Ramos (cell line): ENCODE data around the gene UBR4.

Experiments used
- in situ Hi-C: fragments of 300-500 bp; cut with MboI; formaldehyde crosslinking; loops from one replicate; pipeline ENCODE4 v1.14.3; 2022; ENCODE audit warnings: low sequenced_read_pairs; ENCODE audit not compliant: unreplicated experiment

UBR4 gene

DNA sequence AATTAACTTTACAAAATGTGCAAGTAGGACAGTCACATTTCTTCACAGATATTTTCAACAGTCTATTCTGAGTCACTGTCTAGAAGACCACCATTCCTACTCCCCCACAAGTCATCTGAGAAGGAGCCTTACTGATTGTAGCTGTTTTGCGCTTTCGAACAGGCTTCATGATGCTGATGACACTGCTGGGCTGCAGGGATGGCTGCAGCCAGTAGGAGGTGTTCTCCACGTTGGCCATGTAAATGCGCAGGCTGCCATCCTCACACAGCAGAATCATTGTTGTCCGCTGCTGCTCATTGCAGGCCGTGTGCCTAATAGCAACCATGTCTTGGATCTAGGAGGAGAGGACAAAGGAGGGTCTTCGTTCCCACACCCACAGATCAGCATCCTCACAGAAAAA, 56.9 kb downstream of the UBR4 start:
- in situ Hi-C loops = no loop called here

DNA sequence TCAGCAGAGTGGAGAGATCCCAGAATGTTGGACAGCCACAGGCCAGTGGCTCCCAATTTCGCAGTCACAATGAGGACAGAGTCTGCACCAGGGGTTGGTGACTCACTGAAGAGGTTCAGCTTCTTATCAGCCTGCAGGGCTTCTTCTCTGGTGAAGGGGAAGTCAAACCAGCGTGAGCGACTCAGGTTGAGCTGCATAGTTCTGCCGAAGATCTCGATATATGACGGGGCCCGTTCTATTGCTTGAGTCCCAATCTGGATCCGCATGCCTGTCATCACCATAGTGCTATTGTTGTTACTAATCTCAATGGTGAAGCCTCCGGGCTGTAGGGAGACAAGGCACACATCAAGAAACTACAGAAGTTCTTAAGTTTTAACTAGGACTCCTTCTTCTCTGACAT, 58.5 kb downstream of the UBR4 start:
- in situ Hi-C loops = no loop called here

DNA sequence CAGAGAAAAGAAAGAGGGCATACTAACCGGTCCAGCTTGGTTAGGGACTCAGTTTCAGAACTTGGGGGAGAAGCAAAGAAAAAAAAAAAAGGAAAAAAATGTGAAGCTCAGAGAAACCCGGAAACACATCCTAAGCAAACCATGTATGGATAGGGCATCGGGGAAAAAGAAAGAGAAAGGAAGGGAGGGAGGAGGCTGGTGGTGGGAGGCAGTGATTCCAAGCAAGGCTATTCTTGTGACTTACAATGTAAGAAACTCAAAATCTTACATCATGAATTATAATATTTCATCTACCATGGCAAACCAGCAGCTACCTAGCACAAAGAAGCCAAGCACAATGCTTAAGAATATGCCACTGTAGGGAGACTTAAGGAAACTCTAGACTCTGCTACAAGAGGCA, 60.3 kb downstream of the UBR4 start:
- in situ Hi-C loops = no loop called here

DNA sequence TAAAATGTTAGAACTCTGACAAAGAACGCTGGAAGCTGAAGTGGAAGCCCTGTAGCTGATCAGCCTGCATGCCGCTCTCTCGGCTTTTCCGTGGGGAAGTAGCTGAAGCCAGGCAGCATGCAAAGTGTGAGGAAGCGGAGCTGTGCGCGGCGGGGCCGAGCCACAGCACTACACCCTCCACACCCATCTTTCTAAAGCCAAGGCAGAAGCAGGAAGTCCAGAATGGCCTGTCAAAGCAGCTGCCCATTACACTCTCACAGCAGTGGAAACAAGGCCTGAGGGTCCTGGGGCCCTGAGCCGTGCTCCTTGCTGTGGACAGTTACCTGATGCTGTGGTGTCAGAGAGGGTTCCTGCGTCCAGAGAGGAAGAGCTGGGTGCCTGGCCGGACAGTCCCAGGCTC, 69.6 kb downstream of the UBR4 start:
- in situ Hi-C loops = no loop called here

DNA sequence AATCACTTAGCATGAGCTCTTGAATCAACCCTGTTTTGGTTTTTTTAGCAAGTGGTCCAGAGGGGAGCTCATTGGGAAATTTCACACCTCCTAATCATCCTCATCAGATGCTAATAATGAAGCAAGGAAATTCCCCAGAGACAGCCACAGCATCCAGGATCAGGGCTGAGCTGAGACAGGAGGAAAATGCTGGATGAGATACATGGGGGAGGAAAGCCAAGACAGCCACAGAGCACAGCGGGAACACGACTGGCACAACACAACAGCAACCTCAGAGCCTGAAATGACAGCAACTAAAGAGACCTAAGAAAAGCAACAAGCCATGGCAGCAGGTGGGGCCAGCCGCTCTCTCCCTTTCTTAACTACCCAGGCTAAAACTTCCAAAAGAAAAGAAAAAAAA, 70.4 kb downstream of the UBR4 start:
- in situ Hi-C loops = no loop called here

DNA sequence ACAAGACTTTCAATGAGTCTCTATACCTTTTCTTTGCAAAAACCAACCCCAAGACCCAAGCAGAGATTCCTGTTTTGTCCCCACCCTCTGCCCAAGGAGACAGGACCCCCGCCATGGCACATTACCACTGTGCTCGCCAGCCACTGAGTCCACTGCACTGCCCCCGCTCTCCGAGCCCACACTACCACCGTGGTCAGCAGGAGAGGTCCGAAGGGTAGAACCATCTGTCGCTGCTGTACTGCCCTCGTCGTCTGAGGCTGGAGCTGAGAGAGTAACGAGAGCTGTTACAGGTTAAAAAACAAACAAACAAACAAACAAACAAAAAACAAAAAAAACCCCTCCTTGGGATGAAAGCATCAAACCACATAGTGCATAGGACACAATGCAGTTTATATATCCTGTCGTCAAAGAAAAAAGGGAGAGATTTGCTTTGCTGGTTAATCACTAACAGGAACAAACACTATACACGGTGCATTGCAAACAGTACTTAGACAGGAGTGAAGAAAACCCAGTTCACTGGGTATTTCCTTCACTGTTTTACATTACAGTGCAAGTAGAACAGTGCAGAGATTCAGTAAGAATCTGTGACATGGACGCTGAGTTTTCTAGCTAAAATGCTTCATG, 71.0 kb downstream of the UBR4 start:
- in situ Hi-C loops = no loop called here

DNA sequence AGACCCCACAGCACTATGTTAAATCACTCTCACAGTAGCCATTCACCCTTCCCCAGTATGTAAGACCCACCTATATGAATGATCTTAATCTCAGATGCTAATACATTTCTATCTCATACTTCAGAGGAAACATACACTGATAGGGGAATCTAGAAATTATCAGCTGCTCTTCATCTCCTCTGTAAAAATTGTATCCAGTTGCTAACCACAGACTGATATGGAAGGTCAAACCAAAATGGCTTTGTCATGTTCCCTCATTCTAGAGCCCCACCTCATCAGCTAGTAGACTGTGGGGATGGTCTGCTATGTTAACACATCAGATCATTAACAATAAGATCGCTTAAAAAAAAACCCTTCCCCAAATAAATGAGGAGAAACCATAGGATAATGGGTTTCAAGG, 71.7 kb downstream of the UBR4 start:
- in situ Hi-C loops = no loop called here

DNA sequence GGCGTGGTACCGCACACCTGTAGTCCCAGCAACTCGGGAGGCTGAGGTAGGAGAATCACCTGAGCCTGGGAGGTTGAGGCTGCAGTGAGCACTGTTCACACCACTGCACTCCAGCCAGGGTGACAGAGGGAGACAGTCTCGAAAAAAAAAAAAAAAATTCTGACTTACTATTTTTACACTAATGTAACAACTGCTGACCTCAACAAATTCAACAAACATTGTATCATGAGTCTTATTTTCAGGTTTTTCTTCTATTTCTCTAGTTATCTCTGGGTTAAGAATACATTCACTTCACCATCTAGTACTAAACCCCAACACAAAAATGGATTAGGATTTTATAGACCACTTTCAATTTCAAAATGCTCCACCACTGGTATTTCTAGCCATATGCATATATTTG, 72.9 kb downstream of the UBR4 start:
- in situ Hi-C loops = no loop called here

DNA sequence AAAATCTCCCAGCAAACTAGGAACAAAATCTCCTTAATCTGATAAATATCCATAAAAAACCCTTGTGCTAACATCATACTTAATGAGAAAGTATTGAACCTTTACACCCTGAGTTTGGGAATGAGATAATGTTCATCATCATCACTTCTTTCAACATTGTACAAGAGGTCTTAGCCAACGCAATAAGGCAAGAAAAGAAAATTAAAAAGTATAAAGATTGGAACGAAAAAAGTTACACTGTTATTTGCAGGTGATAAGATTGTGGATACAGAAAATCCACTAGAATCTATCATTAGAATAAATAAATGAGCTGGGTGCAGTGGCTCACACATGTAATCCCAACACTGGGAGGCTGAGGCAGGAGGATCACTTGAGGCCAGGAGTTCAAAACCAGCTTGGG, 76.7 kb downstream of the UBR4 start:
- in situ Hi-C loops = no loop called here

DNA sequence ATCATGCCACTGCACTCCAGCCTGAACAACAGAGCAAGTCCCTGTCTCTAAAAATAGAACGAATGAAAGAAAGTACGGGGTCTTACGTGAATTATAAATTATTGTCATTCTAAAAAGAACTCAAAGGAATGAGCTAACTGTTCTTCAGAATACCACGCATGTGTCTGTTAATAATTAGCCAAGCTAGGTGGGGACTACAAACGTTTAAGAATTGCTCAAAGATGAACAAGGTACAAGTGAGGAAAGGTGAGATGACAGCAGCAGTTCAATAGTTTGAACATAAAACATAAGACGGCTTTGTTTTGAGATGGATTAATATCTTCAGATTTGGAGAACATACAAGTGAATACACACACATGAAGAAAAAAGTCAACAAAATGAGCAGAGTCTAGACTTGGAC, 79.6 kb downstream of the UBR4 start:
- in situ Hi-C loops = no loop called here

DNA sequence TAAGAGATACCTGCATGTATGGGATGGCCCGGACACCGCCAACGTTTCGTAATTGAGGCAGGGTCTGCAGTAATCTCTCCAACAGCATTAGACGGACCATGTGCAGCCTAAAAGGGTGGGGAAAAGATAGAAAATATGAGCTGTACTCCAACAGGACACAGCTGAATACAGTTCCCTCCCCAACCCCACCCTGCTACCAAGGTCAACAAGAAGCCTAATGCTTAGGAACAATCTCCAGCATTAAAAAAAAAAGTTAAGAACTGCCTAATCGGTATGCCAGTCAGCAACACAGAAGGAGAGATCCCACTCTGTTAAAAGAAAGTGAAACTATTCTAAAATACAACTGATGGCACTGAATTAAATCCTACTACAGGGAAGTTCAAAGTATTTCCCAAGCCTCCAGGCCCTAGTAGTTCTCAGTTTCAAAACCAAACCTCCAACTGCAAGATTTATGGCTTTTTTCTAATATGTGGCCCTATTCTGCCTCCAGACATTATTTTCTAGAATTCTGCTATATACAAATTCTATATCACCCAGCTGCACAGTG, 81.0 kb downstream of the UBR4 start:
- in situ Hi-C loops = no loop called here

DNA sequence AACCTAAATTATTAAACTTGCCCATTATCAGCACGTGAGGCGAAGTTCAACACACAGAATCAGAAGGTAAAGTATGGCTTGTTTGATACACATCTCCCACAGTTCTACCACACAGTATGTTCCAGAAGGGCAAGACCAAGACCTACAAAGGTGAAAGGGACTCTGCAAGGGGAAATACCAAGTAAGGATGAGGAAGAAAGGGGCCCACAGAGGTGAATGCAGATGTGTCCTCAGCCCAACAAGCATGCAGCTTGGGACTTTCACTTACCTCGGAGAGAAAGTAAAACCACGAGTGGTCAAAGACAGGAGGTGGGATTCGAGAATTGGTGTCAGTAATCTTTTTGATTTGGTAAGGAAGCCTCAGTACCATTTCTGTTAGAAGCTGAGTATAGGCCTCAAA, 85.8 kb downstream of the UBR4 start:
- in situ Hi-C loops = no loop called here

DNA sequence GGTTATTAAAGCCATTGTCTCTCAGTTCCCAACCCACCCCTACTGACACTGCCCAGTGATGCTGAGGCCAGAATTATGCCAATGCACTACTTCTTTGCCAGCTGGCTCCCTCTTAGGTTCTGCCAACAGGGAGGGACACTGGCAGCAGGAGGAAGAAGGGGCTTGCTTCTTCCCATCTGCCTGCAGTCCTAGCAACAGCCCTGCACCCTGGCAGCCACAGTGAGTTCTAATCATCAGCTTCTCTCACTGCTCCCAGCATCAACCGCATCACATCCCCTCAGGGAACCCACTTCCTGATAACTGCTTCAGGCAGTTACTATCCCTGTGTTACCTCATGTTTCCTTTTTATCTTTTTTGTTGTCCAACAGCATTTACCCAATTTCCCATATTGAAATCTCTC, 86.2 kb downstream of the UBR4 start:
- in situ Hi-C loops = no loop called here

DNA sequence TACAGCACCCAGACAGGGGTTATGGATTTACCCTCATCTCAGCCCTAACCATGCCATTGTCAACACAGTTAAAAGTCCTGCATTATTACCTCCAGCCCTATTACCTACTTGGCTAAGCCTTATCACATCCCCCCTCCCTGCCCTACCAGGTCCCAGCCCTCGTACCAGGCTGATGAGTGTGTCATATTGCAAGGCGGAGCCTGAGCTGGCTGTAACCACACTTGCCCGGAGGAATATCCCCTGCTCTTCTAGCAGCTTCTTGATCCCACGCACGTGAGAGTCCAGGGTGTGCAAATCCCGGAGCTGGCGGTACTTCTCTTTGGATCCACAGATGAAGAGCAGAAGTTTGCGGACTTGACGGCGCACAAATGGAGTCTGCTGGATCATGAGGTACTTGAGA, 87.4 kb downstream of the UBR4 start:
- in situ Hi-C loops = no loop called here

DNA sequence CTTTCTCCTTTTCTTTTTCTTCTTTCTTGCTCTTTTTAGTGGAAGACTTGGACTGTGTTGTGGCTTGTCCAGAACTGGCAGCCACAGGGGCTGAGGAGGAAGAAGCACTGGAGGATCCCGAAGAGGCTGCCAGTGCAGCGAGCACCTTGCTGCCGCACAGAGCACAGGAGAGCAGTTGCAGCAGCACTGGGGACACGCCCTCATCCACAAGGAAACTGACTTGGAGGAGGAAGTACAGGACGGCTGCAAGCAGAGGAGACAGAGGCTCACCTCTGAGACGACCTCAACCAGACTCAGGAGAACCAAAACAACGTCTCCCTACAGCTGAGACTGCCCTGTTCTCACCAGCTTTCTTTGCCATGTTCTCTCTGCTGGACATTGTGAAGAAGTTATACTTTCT, 88.9 kb downstream of the UBR4 start:
- in situ Hi-C loops = no loop called here

DNA sequence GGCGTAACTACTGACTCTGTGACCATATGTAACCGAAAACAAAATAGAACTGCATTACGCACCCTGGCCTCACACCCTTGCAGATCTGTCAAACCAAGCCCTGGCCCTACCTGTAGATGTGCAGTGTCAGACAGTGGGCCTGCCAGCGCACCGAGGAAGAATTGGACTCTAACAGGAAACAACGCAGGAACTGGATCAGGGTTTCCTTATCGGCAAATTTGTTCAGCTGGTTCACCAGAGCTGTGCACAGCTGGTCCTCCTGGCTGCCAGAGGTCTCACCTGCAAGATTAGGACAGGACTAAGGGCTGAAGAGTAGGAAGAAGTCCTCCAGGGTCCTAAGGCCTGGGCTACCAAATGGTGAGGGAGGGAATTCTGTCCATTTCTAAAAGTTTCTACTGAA, 90.0 kb downstream of the UBR4 start:
- in situ Hi-C loops = no loop called here

DNA sequence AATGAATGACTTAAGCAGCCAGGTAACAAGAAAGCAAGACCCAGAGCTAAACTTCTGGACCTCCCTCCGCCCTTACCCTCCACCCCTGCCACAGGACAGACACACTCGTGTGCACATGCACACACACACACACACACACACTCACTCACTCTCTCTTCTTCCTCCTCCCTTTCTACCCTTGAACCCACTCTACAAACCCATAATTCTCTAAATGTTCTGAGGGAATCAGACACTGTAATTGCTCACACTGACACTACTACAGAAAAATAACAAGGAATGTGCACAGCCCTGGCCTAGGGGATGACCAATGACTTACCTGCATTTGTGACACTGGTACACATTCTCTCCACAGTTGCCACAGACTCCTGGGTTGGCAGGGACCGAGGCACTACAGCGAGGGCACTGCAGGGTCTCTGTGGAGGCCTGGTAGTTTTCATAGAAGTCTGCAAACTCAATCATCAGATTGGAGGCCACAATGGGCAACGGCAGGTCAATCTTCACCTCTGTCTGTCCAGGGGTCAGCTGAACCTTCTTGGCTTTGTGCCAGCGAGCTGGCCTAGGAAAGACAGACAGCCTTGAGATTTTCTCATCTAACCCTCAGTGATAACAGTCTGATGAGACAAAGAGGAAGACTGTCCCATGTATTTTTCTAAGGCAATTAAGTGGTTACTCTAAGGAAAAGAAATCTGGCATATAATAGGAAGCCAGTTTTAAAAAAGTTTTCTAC, 94.8 kb downstream of the UBR4 start:
- in situ Hi-C loops = no loop called here

DNA sequence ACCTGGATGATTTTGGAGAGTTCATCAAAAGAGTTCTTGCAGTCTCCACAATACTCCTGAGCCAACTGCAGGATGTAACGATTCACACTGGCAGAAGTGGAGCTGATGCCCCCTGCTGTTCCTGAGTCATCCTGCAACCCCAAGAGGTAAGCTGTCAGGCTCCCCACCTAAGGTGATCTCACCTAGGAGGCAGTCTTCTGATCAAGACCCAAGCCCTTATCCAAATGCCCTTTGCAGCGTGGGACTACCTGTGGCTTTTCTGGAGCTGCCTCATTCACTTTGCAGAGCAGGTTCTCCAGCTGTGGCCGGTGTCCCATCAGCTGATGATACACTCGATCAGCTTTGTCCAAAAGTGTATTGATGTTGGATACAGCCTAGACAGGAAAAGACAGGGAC, 96.4 kb downstream of the UBR4 start:
- in situ Hi-C loops = no loop called here

DNA sequence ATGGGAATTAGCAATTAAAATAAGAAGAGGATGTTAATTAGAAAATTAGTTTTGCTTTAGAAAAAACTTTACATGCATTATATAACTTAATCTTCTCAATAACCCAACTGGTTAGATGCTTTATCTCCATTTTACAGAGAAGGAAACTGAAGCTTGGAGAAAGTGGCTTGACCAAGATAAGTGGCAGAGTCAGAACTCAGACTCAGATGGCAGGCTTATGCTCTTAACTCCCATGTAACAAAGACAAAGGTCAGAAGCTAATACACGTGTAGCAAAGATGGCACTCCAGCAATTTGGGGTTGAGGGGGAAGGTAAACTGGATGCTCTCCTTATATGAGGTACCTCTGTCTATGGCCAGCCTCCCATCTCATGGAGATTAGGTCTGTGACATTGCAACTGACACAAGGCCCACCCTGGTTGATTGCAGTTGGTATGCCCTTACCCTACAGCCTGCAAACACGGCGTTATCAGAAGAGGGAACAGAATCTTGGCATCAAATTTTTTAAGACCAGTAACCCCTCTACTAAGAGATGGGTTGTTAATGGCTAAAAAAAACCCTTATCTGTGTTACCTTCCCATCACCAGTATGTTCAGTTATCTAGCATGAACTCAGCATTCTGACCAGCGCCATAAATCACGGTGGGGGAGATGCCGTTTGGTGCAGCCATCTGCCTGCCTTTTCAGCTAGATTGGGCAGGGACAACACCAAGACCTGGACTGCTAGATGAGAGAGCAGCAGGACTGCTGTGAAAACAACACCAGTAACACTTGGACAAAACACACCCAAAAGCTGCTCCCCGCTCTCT, 97.0 kb downstream of the UBR4 start:
- in situ Hi-C loops = no loop called here

DNA sequence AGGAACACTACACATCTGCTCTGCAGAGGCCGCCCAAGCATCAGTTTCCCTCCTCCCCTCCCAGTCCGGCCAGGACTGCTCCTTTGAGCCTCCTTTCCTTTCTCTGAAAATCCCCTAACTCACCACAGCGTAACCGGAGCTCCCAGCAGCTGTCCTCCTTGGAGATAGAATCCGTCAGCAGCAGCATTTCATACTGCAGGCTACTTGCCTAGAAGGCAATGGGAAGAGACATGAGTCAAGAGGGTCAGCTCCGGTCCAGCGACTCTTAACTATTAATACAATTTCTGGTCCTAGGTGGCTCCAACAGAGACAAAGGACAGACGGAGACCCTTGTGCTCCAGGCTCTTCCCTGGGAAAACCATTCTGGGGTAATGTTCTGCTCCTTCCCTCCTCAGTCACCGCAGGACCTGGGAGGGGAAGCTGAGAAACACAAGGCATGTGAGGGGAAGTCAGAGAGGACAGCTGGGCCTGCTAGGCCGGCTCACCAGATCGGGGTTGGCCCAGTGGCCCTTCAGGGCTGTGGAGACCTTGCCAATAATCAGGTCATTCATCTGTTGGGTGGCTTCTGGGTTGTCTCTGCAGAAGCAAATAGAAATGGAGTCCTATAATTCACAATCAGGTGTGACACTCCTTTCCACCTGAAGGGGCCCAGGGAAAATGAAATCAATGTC, 99.7 kb downstream of the UBR4 start:
- in situ Hi-C loops = no loop called here

DNA sequence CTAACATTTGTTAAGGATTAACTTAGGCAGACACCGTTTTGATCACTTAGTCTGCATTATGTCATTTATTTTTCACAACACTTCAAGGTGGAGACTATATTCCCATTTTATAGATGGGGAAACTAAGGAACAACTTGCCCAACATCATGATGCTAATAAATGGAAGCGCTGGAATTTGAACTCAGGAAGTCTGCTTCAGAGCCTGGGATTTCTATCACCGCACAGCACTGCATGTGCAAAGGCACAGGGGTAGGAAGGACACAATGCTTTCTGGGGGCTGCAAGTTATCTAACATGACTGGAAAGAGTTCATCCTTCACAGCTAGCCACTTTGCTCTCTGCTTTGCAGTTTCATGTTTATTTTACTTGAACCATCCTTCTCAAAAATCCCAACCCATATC, 100.5 kb downstream of the UBR4 start:
- in situ Hi-C loops = no loop called here
